Activated CD4-positive, CD25-positive, alpha-beta regulatory T cell treated with anti-CD3 and anti-CD28 coated beads, Interleukin-2, amount 50 U/mL, for 16 hours (primary cell): ENCODE measurements around the gene PRKAB1.
"Not testable (repeated sequence)": the region's sequence is repeated elsewhere in the genome, so short reads cannot be mapped to it uniquely, and the experiment has no call there.

ENCODE experiments used
- DNase-seq: peaks from one replicate; pipeline ENCODE4 v3.0.0-alpha.2; 2020; ENCODE audit warnings: low read depth, low spot score

The PRKAB1 gene

DNA sequence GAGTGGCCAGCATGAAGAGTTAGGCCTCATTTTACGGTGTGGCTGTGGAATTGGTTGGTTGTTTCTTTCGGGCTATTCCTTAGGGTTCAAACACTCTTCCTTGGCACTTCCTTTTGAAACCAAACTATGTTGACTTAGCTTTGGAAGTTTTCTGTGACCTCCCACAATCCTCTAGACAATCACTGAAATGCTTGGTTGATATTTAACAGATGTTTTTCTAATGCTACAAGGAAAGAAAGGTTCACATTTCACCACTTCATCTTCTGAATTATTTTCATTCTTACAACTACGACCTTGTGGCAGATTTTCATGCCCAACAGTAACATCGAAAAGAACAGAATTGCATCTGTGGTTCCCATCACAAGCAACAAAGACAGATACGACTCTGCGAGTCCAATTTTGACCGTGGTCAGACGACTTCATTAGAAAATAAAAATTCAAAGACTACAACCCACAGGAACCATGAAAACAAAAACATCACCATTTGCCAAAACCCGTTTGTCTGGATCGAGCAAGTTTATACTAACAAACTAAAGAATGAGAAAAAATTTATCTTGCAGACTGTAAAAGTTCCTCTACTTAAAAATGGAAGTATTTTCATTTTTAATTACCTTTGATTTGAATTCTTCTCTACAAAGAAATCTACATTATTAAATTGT, 16.9 kb downstream of the PRKAB1 start:
- DNase-seq = no peak

DNA sequence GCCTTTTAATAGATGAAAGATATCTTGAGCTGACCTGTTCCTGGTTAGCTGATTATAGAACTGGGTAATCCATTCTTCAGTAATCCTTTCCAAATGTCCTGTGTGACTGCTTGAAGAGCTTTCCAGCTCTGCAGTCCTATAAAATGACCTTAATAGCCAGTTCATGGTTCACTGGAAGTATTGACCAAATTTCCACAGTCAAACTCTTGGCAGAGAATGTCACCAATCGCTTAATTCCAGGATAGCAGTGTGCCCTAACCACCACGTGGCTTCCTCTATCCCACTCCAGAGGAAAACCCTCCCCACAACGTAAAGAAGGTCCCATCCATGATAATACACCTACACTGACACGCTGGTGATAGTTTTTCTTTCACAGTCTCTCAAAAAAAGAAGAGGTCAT, 17.4 kb downstream of the PRKAB1 start:
- no peak for DNase-seq

DNA sequence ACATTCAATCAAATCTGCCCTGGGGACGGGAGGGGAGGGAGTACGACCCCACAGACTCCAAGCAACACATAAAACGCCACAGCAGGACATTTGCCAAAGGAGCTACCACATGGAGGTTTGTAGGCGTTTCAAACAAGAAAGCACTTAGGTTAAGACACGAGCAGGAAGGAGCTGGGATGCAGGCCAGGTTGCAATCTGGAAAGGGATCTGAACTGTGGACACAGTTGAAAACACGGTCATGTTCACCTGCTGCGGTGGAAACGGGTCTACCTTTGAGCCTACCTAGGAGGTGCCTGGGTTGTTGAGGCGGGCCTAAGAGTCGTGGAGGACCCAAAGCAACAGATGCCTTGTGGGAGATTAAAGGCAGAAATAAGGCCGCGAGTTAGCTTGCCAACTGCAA, 18.4 kb downstream of the PRKAB1 start:
- no peak for DNase-seq

DNA sequence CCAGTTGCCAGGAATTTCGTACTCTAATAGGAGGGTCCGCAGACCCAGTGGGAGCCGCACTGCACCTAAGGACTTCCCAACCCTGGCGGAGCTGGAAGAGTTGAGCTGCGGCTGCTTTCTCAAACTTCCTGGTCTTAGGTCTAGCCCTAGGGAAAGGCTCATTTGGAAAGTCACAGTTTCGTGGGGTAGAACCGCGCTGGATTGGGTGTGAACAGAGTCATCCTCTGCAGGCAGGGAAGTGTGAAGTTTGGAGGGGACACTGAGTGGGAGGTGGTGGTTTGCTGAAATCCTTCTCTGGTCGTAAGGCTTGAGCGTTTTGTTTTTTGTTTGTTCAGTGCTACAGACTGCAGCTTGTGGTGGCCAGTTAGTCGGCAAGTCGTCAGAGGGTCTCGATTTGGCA, 18.8 kb downstream of the PRKAB1 start:
- no peak for DNase-seq

DNA sequence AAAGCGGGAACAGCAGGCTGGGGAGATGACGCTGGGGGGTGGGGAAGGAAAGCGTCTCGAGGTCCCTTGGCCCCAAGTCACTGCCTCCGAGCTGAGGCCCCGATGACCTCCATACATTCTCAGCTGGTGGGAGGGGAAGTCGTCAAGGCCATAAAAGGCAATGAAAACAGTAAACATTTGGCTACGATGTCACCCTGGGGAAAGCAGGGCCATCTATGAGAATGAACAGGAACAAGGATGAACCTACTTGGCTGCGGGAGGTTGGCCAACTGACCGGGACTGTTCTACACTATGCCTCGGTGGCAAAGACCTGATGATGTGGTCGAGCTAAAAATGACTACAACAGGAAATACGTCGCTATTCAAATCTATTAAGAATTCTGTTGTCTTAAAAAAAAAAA, 19.5 kb downstream of the PRKAB1 start:
- no peak for DNase-seq

DNA sequence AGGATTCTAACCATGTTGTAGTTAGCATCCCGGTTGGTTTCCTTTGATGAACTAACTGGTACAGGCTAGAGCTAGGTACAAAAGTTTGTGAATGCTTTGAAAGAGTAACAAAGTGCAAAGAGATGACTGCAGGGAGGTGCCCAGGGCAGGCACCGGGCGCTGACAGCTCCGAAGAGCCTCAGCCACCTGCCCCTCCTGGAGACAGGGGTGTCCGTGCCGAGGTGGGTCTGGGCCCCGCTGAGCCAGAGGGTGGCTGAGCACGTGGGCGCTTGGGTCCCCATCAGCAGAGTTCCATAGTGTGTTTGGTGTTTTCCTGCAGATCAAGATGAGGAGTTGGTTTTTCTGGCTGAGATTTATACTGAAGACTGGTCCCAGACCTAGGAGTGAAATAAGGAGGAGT, 19.9 kb downstream of the PRKAB1 start:
- no peak for DNase-seq

DNA sequence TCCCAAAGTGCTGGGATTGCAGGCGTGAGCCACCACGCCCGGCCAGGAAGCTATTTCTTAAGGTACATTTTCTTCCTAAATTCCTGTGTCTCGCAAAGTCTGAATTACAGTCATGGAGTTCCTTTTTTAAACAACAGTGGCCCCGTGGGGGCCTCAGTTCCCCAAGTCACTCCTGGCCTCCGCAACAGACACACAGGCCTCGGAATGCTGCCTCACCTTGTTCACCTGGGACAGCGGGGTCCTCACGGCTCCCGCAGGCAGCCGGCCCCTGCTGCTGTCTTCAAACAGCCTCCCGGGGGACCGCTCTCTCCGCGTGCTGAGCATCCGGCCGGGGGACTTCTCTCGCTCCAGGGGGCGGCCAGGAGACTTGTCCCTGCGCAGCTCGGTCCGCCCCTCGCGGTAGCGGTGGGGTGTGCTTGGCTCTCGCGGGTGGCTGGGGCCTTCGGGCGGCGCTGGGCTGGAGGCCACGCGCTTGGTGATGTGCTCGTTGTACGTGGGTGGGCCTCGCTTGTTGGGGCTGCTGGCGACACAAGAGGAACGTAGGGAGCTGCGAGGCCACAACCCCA, 22.1 kb downstream of the PRKAB1 start:
- DNase-seq = no peak

DNA sequence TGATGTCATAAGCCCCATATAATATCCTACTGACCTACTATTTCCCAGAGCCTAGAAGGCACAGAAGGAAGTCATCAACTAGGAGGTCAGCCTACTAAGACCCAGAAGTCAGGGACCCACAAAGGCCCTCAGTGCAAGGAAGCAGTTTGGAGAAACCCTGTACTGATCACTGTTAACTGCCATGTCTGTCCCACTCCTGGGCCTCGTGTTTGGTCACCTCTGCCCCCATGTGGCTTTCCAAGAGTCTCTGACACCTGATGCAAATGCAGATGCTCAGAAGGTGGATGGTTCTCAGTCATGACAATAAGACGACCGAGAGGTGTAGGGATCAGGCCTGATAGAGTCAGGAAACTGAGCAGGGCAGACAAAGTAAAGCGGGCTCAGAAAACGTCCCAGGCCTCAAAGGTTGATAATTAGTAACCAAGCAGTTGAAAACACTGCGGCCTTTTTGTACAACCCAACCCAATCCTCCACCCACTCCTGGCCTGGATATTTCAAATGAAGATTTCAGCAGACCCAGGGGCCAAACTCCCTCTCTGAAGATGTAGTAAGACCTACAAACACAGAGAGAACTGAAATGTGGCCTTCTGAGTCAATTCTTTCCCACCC, 23.4 kb downstream of the PRKAB1 start:
- no peak for DNase-seq

DNA sequence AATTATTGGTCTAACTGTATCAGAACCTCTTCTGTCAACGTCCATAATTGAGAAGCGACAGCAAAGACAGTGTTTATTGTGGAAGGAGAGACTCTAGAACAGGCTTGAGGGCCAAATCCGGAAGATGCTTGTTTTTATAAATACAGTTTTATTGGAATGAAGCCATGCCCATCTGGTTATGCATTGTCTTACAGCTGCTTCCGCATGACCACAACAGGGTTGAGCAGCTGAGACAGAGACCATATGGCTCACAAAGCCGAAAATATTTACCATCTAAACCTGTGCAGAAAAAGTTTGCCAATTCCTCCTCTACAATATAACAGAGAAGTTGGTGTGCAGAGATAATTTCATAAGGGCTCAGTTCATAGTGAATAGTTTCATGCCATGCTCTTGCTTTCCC, 24.5 kb downstream of the PRKAB1 start:
- no peak for DNase-seq

DNA sequence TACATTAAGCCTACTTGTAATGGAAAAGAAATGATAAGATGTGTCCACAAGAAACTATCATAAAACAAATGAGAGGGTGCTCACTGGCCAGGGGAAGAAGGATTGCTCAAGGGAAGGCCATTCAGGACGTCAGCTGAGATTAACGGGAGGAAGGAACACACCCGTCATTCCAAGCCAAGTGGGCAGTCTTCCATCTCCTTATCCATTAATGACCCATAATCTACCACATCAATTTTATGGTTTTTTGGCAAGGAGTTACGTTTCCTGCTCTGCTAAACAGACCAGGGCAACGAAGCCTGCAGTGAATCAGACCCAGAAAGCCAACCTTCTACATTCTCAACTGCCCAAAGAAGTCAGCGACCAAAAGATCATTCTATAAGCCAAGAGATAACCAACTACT, 25.1 kb downstream of the PRKAB1 start:
- no peak for DNase-seq

DNA sequence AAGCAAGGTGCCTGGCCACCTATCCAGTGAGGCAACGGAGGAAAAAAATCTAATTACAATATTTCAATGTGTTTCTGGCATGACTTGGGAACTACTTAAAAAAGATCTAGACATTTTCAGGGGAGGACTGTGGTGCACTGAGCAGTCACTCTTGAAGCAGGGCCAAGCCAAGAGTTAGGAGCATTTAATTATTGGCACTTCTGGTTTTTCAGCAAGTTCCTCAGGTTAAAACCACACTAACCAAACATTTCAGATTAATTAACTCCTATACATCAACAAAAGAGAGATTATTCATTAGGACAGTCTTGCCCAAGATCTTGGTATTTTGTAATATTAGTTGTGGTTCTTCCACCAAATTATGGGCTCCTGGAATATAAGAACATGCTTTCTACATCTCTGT, 25.6 kb downstream of the PRKAB1 start:
- no peak for DNase-seq

DNA sequence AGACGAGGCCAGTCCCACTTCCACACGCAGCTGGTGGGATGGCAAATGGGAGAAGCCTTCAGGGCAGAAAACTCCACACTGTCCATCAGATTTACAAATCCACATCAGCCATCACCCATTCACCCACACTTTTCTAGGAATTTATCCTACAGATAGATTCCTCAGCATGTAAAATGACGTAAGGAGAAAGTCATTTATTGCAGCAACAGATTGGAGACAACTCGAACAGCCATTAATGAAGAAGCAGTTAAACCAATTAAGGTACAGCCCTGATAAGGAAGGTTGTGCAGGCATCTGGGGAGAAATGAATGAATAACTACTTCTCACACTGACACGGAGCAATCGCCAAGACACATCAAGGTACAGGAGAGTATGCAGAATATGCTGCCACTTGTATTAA, 26.2 kb downstream of the PRKAB1 start:
- no peak for DNase-seq

DNA sequence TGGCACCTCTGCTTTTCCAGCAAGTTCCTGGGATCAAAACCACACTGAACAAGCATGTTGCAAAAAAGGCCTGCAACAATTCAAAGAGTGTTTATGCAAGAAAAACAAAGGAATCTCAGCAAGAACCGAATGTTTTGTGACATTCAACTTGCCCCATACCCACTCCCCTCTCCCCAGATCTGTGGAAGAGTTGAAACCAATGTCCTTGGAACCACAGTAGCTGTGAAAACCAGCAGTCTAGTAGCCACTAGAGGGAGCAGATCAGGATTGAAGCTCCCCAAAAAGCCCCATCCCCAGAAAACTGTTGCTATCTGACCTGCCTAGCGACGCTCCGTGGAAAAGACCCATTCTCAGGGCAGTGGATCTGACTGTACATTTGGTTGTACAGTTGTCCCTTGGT, 27.1 kb downstream of the PRKAB1 start:
- DNase-seq = no peak

DNA sequence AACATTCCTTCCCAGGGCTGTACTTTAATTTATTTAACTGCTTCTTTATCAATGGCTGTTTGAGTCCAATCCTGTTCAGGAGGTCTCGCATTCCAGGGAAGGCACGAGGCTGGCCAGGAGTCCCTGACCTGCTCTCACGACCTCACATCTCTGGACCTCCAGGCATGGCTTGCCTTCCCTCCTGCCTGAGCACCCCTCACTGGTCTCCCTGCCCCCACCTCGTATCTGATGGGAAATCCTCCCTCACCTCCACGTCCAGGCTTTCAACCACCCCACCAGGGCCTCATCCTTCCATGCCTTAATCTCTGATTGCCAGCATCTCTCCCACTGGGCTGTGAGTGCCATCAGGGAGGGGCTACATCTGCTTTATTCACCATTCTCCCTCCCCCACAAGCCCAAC, 29.0 kb downstream of the PRKAB1 start:
- DNase-seq = no peak

DNA sequence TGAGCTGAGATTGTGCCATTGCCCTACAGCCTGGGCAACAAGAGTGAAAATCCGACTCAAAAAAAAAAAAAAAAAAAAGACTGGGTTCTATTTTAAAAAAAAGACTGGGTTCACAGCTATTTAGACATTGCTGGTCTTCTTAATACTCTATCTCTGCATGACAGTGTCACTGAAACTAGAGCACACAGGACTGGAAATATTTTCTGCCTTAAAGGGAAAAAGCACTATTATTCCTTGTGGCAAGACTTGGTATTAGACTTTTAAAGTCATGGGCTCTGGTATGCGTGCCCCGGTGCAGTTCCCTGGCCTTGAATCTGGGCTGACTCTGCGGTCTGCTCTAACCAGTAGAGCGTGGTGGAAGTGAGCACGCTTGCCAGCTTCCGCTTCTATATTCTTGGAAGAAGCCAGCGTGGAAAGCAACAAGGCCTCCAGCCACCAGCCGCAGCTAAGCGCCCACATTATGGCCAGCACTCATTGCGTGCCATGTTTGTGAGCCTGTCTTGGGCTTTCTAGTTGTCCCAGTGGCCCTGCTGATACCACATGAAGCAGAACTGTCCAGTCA, 31.3 kb downstream of the PRKAB1 start:
- DNase-seq = no peak

DNA sequence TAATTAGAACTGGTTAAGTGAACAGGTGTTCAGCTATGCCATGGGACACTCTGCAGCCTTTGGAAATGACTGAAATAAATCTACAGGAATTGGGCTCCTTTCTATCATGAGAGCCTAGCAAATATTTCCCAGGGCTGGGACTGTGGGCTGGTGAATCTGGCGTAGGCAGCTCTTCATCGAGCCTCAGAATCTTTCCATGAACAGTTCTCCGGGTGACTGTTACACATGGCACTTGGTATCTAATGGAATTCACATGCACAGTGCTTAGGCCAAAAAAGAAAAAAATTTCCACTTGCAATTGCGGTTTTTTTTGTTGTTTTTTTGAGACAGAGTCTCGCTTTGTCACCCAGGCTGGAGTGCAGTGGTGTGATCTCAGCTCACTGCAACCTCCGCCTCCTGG, 32.1 kb downstream of the PRKAB1 start:
- no peak for DNase-seq

DNA sequence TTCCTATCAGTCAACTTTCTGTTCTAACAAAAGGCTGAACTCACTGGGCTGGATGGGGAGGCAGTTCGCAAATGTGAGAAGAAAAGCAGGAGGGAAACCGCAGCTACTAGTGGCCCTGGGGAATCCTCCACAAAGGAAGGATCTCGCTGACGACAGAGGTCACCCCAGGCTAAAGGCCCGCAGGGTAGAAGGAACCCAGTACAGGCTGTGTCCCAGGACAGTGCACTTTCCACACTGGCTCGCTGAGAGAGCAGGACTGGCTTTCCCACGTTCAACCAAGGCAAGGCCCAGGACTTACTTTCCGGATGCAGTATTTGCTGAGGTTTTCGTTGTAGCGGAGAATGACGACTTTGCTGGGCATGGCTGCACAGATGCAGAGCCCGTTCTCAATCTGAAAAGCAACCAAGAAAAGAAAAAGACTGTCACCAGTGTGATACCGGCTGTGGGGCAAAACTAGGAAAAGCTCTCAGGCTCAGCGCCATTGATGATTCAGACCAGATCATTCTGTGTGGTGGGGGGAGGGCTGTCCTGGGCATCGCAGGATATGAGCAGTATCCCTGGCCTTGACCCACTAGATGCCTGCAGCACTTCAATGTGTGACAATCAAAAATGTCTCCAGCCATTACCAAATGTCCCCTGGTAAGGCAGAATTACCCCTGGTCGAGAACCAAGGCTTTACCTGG, 36.3 kb downstream of the PRKAB1 start:
- no peak for DNase-seq

DNA sequence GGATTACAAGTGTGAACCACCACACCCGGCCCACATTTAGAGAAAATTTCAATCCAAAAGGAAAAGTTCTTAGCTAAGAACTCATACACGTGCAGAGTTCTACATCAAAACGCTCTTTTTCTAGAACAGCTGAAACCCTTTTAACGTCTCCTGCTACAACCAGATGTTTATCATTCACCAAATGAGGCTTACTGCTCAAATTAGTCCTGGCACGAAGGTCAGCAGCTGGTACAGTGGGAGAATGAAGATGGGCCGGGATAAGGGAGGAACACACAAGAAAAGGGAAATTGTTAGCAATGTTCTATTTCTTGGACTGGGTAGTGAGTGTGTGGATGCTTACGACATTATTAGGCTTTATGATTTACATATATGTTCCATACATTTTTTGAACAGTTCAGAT, 37.2 kb downstream of the PRKAB1 start:
- DNase-seq = no peak

DNA sequence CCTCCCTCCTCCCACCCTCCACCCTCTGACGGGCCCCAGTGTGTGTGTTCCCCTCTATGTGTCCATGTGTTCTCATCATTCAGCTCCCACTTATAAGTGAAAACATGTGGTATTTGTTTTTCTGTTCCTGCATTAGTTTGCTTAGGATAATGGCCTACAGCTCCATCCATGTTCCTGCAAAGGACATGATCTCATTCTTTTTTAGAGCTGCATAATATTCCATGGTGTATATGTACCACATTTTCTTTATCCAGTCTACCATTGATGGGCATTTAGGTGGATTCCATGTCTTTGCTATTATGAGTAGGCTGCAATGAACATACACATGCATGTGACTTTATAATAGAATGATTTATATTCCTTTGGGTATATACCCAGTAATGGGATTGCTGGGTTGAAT, 38.5 kb downstream of the PRKAB1 start:
- DNase-seq = not testable (repeated sequence)

DNA sequence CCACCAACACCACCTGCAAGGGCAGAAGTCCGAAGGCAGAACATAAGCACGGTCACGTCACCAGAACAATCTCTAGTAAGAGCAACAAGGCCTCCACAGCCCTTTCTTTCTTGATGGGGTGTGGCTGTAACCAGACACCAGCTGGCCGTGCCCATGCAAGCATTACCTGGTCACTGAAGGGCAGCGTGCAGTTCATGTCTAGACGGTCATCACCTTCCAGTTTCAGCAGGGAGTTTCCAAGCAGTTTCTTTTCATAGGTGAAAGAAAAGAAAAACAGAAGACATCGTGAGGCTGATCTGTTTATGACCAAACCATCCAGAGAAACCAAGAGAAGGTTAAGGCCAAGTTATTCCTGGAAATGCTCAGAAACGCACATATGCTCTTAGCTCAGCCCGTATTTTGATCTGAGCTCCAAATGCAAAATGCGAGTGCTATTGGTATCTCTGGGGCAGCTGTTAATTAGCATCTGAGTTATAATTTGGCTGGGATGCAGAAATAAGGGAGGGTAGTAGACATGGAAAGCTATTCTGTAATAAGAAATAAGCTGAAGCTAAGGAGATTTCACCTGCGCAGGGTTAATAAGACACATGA, 42.5 kb downstream of the PRKAB1 start:
- no peak for DNase-seq

DNA sequence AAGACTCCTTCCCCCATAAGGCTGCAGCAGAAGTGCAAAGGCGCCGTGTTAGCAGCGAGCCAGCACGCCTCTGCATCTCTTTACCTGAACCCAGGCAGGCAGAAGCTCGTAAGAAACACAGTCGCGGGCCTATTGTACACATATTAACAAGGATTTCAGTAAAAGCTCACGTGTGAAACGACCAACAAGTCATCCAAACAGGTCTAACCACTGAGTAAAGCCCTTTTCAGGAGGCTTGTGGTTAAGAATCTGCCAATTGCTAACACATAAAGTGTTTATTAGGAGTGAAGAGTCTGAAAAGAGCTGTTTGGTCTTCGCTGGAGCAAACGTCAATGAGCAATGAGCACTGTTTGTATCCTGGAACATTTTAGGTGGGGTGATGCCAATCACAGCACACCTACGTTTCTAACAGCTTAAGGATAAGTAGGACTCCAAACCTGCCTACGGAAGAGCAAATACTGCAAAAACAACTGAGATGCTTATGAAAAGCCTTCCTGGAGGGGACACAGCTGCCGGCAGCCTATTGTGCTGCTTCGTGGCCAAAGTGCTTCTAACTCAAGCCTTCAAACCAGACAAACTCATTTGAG, 43.1 kb downstream of the PRKAB1 start:
- no peak for DNase-seq

DNA sequence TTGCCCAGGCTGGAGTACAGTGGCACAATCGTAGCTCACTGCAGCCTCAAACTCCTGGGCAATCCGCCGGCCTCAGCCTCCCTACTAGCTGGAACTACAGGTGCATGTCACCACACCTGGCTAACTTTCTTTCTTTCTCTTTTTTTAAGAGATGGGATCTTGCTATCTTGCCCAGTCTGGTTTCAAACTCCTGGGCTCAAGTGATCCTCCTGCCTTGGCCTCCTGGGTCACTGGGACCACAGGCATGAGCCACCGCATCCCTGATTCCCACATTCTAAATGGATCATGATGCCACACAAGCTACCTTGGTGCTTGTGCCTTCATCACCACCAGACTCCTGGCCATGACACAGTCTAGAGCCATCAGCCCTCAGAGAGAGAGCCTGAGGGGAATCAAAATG, 43.8 kb downstream of the PRKAB1 start:
- DNase-seq = no peak
